Skin epidermis (tissue), 12 donors: Measurements from ENCODE around the gene HDAC9.

Experiments used
- H3K27ac ChIP-seq, 21 experiments: fragments of 200-600 bp; sonication (generic) in 11 of 21; one replicate each; pipeline ENCODE4 v1.5.0; 2020; ENCODE audit warnings: mild to moderate bottlenecking in 3 of 21, inconsistent platforms in 2 of 21, moderate library complexity in 2 of 21
- H3K4me3 ChIP-seq, 7 experiments: fragments of 200-600 bp; sonication (generic) in 2 of 7; one replicate each; pipeline ENCODE4 v1.5.0; 2020; ENCODE audit warnings: inconsistent platforms in 2 of 7, mild to moderate bottlenecking in 2 of 7, moderate library complexity in 1 of 7

The HDAC9 gene

DNA sequence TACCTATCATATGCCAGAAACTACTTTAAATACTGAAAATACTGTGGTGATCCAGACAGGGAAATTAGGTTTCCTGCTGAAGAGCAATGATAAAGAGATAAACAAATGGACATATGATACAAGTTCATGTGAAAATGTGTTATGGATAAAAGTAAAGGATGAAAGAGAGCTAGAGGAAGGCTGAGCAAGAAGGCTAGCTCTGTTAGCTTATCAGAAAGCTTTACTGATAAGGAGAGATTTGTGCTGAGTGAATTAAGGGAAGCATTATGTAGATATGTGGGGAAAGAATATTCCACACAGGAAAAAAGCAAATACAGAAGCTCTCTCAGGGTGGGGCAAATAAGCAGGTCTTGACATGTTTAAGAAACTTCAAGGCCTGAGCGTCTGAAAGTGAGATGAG lies 308.4 kb downstream of the HDAC9 start:
- Histone ChIP-seq H3K27ac (no peak overlapping the region), H3K4me3 (no peak overlapping the region)

- no peak overlapping the region for H3K4me3 ChIP-seq
Observed at GRCh38 chr7:18806177-18806576, 310.6 kb downstream of the HDAC9 start.

GRCh38 chr7:18808026-18808425 lies 312.5 kb downstream of the HDAC9 start:
- Histone ChIP-seq H3K27ac (no peak overlapping the region), H3K4me3 (no peak overlapping the region)

More at GRCh38 chr7:18806177-18806576, 310.6 kb downstream of the HDAC9 start:
- H3K27ac ChIP-seq: no peak overlapping the region

GRCh38 chr7:18815261-18815960 lies 319.9 kb downstream of the HDAC9 start:
- no peak overlapping the region for H3K4me3 ChIP-seq

GRCh38 chr7:18820981-18821380 lies 325.4 kb downstream of the HDAC9 start:
- no peak overlapping the region for H3K27ac ChIP-seq
- no peak overlapping the region for H3K4me3 ChIP-seq

More at GRCh38 chr7:18815261-18815960, 319.9 kb downstream of the HDAC9 start:
- no peak overlapping the region for H3K27ac ChIP-seq

DNA sequence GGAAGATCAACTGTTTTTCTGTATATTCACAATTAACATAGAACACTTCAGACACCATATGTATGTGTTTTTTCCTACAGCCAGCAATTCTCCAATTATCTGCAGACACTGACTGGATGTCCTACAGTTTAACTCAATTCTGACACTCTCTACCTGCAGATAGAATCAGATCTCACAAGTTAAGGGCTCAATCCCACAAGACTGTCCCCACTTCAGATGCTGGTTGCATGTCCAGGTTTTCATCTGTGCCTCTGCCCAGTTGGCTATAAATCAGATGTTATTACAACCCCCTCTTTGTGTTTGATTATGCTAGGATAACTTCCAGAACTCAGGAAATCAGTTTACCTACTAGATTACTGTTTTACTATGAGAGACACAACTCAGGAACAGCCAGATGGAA lies 326.0 kb downstream of the HDAC9 start:
- no peak overlapping the region for H3K4me3 ChIP-seq
- no peak overlapping the region for H3K27ac ChIP-seq

- no peak overlapping the region for H3K4me3 ChIP-seq
- H3K27ac ChIP-seq: no peak overlapping the region
Observed at GRCh38 chr7:18824157-18824556, 328.6 kb downstream of the HDAC9 start.

GRCh38 chr7:18828260-18828993 lies 332.9 kb downstream of the HDAC9 start:
- no peak overlapping the region for H3K4me3 ChIP-seq
- peak overlapping the region in 1 of 21 experiments; percentile 29 for H3K27ac ChIP-seq

GRCh38 chr7:18828994-18829857 lies 333.7 kb downstream of the HDAC9 start:
- Histone ChIP-seq H3K27ac (peak overlapping the region in 1 of 21 experiments; percentile 29), H3K4me3 (no peak overlapping the region)

- Histone ChIP-seq H3K4me3 (no peak overlapping the region), H3K27ac (peak overlapping the region in 1 of 21 experiments; percentile 45)
Observed at GRCh38 chr7:18829858-18830285, 334.3 kb downstream of the HDAC9 start.

DNA sequence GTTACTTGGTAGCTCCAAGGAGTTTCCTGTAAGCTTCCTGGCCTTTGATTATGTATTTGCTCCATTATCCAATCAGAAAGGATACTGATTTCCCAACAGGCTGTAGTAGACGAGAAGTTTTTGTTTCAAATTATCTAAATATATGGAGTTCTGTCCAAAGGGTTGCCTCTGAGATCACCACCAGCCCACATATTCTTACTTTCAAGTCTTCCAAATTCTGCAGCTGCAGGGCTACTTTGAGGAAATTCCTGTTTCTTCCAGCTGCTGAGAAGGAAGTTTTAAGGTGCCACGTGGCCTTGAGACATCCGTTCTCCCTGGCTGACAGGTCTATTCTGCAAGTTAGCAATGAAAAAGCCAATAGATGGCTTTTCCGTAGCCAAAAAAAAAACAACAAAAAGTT lies 335.9 kb downstream of the HDAC9 start:
- no peak overlapping the region for H3K27ac ChIP-seq

GRCh38 chr7:18831943-18832342 lies 336.4 kb downstream of the HDAC9 start:
- Histone ChIP-seq H3K4me3 (no peak overlapping the region), H3K27ac (no peak overlapping the region)

More for the DNA sequence above, 335.9 kb downstream of the HDAC9 start:
- no peak overlapping the region for H3K4me3 ChIP-seq

DNA sequence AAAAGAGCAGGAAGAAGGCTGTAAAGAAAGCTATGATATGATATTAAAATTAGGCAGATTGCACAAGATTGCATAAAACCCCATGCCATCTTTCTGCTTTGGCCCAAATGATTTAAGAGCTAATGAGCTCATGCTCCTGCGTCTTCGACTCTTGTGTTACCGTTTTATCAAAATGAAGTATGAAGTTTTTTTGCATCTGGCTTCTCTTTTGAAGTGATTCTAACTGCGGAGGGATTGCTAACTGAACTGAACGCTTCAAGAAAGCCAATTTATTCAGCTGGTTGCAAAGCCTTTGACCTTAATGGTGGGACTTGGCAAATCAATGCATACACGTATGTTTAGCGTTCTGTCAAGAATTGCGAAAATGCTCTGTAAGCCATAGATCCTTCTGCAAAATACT lies 339.0 kb downstream of the HDAC9 start:
- Histone ChIP-seq H3K27ac (no peak overlapping the region), H3K4me3 (no peak overlapping the region)

GRCh38 chr7:18835001-18835690 lies 339.6 kb downstream of the HDAC9 start:
- H3K27ac ChIP-seq: no peak overlapping the region
- H3K4me3 ChIP-seq: no peak overlapping the region

DNA sequence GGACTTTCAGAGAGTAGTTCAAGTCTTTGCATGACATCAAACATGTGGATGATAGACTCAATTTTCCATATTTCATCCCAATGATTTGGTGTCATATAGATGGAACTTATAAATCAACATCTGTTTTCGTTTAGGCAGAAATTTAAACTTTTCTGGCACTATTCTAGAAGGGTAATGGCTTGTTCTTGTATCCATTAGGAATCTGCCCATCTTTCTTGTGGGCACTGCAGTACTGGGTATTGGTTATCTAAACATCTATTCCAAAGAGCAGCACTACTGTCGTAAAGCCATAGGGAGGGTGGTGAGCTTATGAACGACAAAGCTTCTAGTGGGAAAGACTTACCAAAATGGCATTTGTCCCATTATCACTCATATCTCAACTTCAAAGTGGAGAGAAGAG lies 348.4 kb downstream of the HDAC9 start:
- Histone ChIP-seq H3K27ac (no peak overlapping the region), H3K4me3 (no peak overlapping the region)

DNA sequence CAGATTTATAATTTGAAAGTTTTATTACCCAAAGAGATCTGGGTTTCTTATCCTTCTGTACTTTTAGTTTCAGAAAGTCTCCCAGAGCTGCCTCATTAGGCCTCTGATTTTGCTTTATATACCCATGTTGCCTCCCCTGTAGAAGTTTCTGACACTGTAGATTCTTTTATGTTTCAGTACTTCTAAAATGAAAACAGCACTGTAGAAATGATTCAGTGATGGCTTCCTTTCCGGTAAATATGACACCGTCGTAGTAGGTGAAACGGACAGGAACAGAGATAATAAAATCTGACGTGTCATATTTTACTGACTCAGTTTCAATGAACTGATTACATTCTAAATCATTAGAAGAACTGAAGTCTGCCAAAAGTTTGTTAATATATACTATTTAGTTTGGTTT lies 349.2 kb downstream of the HDAC9 start:
- Histone ChIP-seq H3K4me3 (no peak overlapping the region), H3K27ac (no peak overlapping the region)

GRCh38 chr7:18845700-18846099 lies 350.2 kb downstream of the HDAC9 start:
- no peak overlapping the region for H3K27ac ChIP-seq
- no peak overlapping the region for H3K4me3 ChIP-seq

DNA sequence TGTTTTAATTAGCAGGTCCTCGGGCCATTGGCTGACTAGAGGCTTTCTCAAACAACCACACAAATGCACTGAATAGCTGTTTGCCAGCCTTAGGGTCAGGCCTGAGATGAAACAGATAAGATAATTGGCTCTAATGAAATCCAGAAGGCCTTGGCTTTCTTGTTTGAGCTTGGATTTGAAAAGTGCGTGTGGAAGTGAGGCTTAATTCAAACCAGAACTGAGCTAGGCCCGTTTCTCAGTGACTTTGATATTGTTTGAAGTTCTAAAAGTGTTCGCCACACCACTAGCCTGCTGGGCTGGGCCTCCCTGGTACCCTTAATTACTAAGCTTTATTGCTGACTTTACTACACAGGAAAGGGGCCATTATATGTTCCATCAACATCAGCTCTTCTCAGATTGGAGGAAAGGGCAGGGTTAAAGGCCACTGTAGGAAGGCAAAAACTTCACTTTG lies 351.2 kb downstream of the HDAC9 start:
- Histone ChIP-seq H3K27ac (peak overlapping the region in 2 of 21 experiments; percentile 20 to 27), H3K4me3 (no peak overlapping the region)

GRCh38 chr7:18849130-18849529 lies 353.6 kb downstream of the HDAC9 start:
- H3K27ac ChIP-seq: no peak overlapping the region
- no peak overlapping the region for H3K4me3 ChIP-seq

DNA sequence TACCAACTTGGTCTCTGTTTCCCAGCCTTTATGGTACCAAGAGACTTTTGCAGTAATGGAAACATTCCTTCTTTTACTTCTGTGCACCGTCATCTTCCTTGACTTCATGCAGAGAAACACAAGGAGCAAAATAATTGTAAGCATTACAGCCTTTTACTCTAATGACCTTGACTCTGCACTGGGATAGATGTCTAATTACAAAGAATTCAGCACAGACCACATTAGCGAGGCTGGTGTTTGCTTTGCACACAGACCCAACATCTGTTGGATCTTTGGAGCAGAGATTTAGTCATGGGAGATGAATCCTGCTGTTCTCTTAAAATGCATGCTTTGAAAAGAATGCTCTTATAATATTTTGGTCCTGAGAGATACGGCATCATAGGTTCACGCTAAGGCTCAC lies 360.2 kb downstream of the HDAC9 start:
- Histone ChIP-seq H3K4me3 (no peak overlapping the region), H3K27ac (peak overlapping the region in 2 of 21 experiments; percentile 46 to 48)
